ENCODE measurements around the gene DGCR8. TPM values are rescaled to one million over a fixed set of nuclear protein-coding genes. Genes with fewer than 3 reads are reported as not detected.
A peak's percentile ranks its signal among the peaks of the same experiment; 100 is the strongest.

Gene DGCR8
- total RNA-seq, 1 donor: 44.2 TPM

- Histone ChIP-seq H3K4me2 (ENCODE audit: insufficient read depth, low read length) (peak within 1 kb of the TSS; percentile 90), H3K4me1 (ENCODE audit: insufficient read depth, low read length) (peaks cover 20% of the 10 kb centered on the region), H4K20me1 (ENCODE audit: insufficient read depth, low read length) (peaks cover 13% of the 10 kb centered on the region), H2AFZ (ENCODE audit: low read length) (peak within 1 kb of the TSS; percentile 70), H3K27ac (ENCODE audit: low read depth, low read length) (peak within 1 kb of the TSS; percentile 88), H3K9me3 (ENCODE audit: low read depth, low read length) (no peaks in the 10 kb centered on the region), H3K4me3 (ENCODE audit: insufficient read depth, low read length) (peak within 1 kb of the TSS; percentile 99), H3K36me3 (ENCODE audit: insufficient read depth, low read length) (peaks cover 55% of the 10 kb centered on the region), H3K79me2 (ENCODE audit: insufficient read depth, low read length) (peaks cover 70% of the 10 kb centered on the region), H3K27me3 (ENCODE audit: insufficient read depth, low read length) (no peaks in the 10 kb centered on the region)
- no peak for TF ChIP-seq CTCF (IDR thresholded peaks at IDR 0.05; ENCODE audit: extremely low read depth, low read depth, low read length)
- peak; percentile 86 for DNase-seq (ENCODE audit: insufficient read length, low spot score, missing footprints)
Observed at GRCh38 chr22:20115691-20116375, 35.8 kb downstream of the DGCR8 start, which contains the start of gene RANBP1. Gene RANBP1, plus strand, starts transcription at chr22:20116104. Its CDS starts 81 bp downstream, at chr22:20116185.

GRCh38 chr22:20116376-20116950 is 36.4 kb downstream of the DGCR8 start:
- peak; percentile 93 for DNase-seq (ENCODE audit: insufficient read length, low spot score, missing footprints)
- peak overlapping the region; percentile 88 for H3K27ac ChIP-seq (ENCODE audit: low read depth, low read length)
- no peaks in the 10 kb centered on the region for H3K9me3 ChIP-seq (ENCODE audit: low read depth, low read length)
- peaks cover 20% of the 10 kb centered on the region for H3K4me1 ChIP-seq (ENCODE audit: insufficient read depth, low read length)
- H3K4me3 ChIP-seq (ENCODE audit: insufficient read depth, low read length): peak overlapping the region; percentile 99
- peaks cover 76% of the 10 kb centered on the region for H3K79me2 ChIP-seq (ENCODE audit: insufficient read depth, low read length)
- no peaks in the 10 kb centered on the region for H3K27me3 ChIP-seq (ENCODE audit: insufficient read depth, low read length)
- H3K36me3 ChIP-seq (ENCODE audit: insufficient read depth, low read length): peaks cover 52% of the 10 kb centered on the region
- H4K20me1 ChIP-seq (ENCODE audit: insufficient read depth, low read length): peaks cover 12% of the 10 kb centered on the region
- H3K4me2 ChIP-seq (ENCODE audit: insufficient read depth, low read length): peak overlapping the region; percentile 90
- peak overlapping the region; percentile 70 for H2AFZ ChIP-seq (ENCODE audit: low read length)
- no peak for TF ChIP-seq CTCF (IDR thresholded peaks at IDR 0.05; ENCODE audit: extremely low read depth, low read depth, low read length)

- Histone ChIP-seq H3K27me3 (ENCODE audit: insufficient read depth, low read length) (no peaks in the 10 kb centered on the region), H3K36me3 (ENCODE audit: insufficient read depth, low read length) (peaks cover 52% of the 10 kb centered on the region), H3K4me1 (ENCODE audit: insufficient read depth, low read length) (peaks cover 20% of the 10 kb centered on the region), H3K27ac (ENCODE audit: low read depth, low read length) (peak within 1 kb of the TSS; percentile 88), H4K20me1 (ENCODE audit: insufficient read depth, low read length) (peaks cover 14% of the 10 kb centered on the region), H3K79me2 (ENCODE audit: insufficient read depth, low read length) (peaks cover 82% of the 10 kb centered on the region), H3K4me3 (ENCODE audit: insufficient read depth, low read length) (peak within 1 kb of the TSS; percentile 99), H3K9me3 (ENCODE audit: low read depth, low read length) (no peaks in the 10 kb centered on the region), H3K4me2 (ENCODE audit: insufficient read depth, low read length) (peak within 1 kb of the TSS; percentile 90), H2AFZ (ENCODE audit: low read length) (peak within 1 kb of the TSS; percentile 70)
- peak; percentile 25 for TF ChIP-seq CTCF (IDR thresholded peaks at IDR 0.05; ENCODE audit: extremely low read depth, low read depth, low read length)
- DNase-seq (ENCODE audit: insufficient read length, low spot score, missing footprints): peak; percentile 100
Observed at GRCh38 chr22:20116951-20117632, 37.1 kb downstream of the DGCR8 start, which contains the start of gene TRMT2A. Gene TRMT2A, minus strand, starts transcription at chr22:20117226. Its CDS starts 320 bp downstream, at chr22:20116906.

Data from osteoblast (primary cell).